Measurements from ENCODE around the gene CHST13. TPM values are rescaled to one million over a fixed set of nuclear protein-coding genes. Genes with fewer than 3 reads are reported as not detected.
A peak's percentile ranks its signal among the peaks of the same experiment; 100 is the strongest.

CHST13 gene
- total RNA-seq, 1 donor from 2014 or later = 4.2 TPM

- no peak for DNase-seq (ENCODE audit: extremely low spot score in 2 of 2)
- H3K4me1 ChIP-seq = peaks cover 12% of the 10 kb centered on the region
- intact Hi-C loops (cut with DNase I) = no loop called here
These were observed 4.2 kb upstream of the CHST13 start for GRCh38 chr3:126519506-126520455.

DNA sequence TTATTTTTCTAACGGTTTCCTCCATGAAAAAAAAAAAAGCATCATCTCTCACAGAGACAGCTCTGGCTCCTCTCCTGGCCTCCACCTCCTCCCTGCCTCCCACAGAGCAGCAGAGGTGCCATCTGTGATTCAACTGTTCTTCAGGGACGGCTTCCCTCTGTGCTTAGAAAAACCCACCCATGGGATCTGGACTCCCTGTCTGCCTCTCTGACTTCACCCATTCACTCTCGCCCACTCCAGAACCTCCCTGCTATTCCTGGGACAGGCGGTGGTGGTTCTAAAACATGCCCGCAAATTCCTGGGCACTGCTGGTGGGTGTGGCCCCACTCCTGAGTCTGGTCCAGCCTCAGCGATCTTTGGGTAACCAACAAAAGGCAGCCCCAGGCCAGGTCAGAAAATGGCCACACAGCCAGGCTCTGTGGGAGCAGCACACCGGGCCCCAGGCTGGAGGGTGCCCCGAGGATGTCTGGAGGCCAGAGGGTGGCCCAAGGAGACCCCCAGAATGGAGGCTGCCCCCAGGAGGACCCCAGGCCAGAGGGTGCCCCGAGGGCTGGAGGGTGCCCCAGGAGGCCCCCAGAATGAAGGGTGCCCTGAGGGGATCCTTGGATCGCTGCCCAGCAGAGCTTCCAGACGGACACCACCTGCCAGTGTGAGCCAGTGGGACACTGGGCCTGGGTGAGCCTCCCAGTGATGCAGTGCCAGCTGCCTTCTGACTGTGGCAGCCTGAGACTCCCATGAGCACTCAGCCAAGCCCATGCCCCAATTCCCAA lies 2.6 kb upstream of the CHST13 start:
- no peak overlapping the region for H3K27ac ChIP-seq
- no peak for TF ChIP-seq POLR2A (IDR thresholded peaks at IDR 0.05)
- no peak for TF ChIP-seq CTCF (IDR thresholded peaks at IDR 0.05)
- no peak for TF ChIP-seq POLR2AphosphoS5 (IDR thresholded peaks at IDR 0.05; ENCODE audit: insufficient read depth in 1 of 2, low read depth in 1 of 2)
- intact Hi-C loops (cut with DNase I) = no loop called here
- H3K36me3 ChIP-seq = no peaks in the 10 kb centered on the region
- H3K9me3 ChIP-seq = no peaks in the 10 kb centered on the region
- H3K27me3 ChIP-seq = no peaks in the 10 kb centered on the region
- no peak overlapping the region for H3K4me3 ChIP-seq
- no peak for DNase-seq (ENCODE audit: extremely low spot score in 2 of 2)
- peaks cover 13% of the 10 kb centered on the region for H3K4me1 ChIP-seq

More at GRCh38 chr3:126519506-126520455, 4.2 kb upstream of the CHST13 start:
- Histone ChIP-seq H3K36me3 (no peaks in the 10 kb centered on the region), H3K27me3 (no peaks in the 10 kb centered on the region), H3K4me3 (no peak overlapping the region), H3K9me3 (no peaks in the 10 kb centered on the region), H3K27ac (no peak overlapping the region)
- TF ChIP-seq CTCF (IDR thresholded peaks at IDR 0.05) (no peak), POLR2AphosphoS5 (IDR thresholded peaks at IDR 0.05; ENCODE audit: insufficient read depth in 1 of 2, low read depth in 1 of 2) (no peak), POLR2A (IDR thresholded peaks at IDR 0.05) (no peak)

DNA sequence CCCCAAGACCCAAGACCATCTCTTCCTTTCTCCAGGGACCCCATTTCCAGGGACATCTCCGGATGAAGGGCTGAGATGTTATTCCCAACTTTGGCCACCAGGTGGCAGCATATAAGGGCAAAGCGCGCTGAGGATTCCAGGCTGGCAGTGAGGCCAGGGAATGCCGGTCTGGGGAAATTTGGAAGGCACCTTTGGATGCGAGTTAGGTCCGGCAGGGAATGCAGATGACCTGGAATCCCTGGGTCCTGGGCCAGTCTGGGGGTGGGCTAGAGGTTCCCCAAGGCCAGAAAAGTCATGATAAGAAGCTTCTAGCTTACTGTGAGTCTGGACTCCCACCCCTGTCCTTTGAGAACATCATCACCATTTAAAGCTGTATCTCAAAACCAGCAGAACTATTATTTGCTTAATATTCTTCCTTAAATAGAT lies 1.6 kb upstream of the CHST13 start:
- no peak overlapping the region for H3K27ac ChIP-seq
- DNase-seq (ENCODE audit: extremely low spot score in 2 of 2) = no peak
- intact Hi-C loops (cut with DNase I) = no loop called here
- no peaks in the 10 kb centered on the region for H3K27me3 ChIP-seq
- no peak overlapping the region for H3K4me3 ChIP-seq
- TF ChIP-seq POLR2A (IDR thresholded peaks at IDR 0.05) = no peak
- TF ChIP-seq CTCF (IDR thresholded peaks at IDR 0.05) = peak; percentile 55 to 80 (median 75)
- peaks cover 13% of the 10 kb centered on the region for H3K4me1 ChIP-seq
- no peaks in the 10 kb centered on the region for H3K9me3 ChIP-seq
- no peaks in the 10 kb centered on the region for H3K36me3 ChIP-seq

- Histone ChIP-seq H3K4me3 (peak overlapping the region; percentile 10 to 26), H3K4me1 (peaks cover 13% of the 10 kb centered on the region), H3K9me3 (no peaks in the 10 kb centered on the region), H3K36me3 (no peaks in the 10 kb centered on the region), H3K27me3 (no peaks in the 10 kb centered on the region), H3K27ac (no peak overlapping the region)
- TF ChIP-seq POLR2AphosphoS5 (IDR thresholded peaks at IDR 0.05; ENCODE audit: insufficient read depth in 1 of 2, low read depth in 1 of 2) (no peak), POLR2A (IDR thresholded peaks at IDR 0.05) (no peak), CTCF (IDR thresholded peaks at IDR 0.05) (no peak)
- intact Hi-C loops (cut with DNase I) = no loop called here
- DNase-seq (ENCODE audit: extremely low spot score in 2 of 2) = no peak
These were observed 554 bp downstream of the CHST13 start for GRCh38 chr3:126524429-126524988.
